Activated CD4-positive, alpha-beta T cell treated with anti-CD3 and anti-CD28 coated beads, Interleukin-2, amount 10 ng/mL, durations not matched to agents 24 days and 14 days (primary cell): Measurements from ENCODE around the gene KCNAB1. TPM values are rescaled to one million over a fixed set of nuclear protein-coding genes. Genes with fewer than 3 reads are reported as not detected.
A peak's percentile ranks its signal among the peaks of the same experiment; 100 is the strongest.

ENCODE experiments used
- DNase-seq: peaks from one replicate; pipeline ENCODE4 v3.0.0; 2022
- H3K27ac Mint-ChIP-seq: one replicate; pipeline ENCODE4 v1.8.0; 2022; ENCODE audit warnings: mild to moderate bottlenecking, mixed read lengths
- H3K27me3 Mint-ChIP-seq: one replicate; pipeline ENCODE4 v1.8.0; 2022; ENCODE audit warnings: mixed read lengths
- H3K36me3 Mint-ChIP-seq: one replicate; pipeline ENCODE4 v1.8.0; 2022; ENCODE audit warnings: low read depth, mild to moderate bottlenecking, mixed read lengths
- H3K4me1 Mint-ChIP-seq: one replicate; pipeline ENCODE4 v1.8.0; 2021; ENCODE audit warnings: mixed read lengths
- H3K4me3 Mint-ChIP-seq: one replicate; pipeline ENCODE4 v1.8.0; 2022; ENCODE audit warnings: mild to moderate bottlenecking, moderate library complexity, mixed read lengths
- H3K9me3 Mint-ChIP-seq: one replicate; pipeline ENCODE4 v1.8.0; 2021; ENCODE audit warnings: mixed read lengths
- intact Hi-C: fragments of 100-400 bp; cut with micrococcal nuclease; formaldehyde crosslinking; loops from one replicate; pipeline ENCODE4 v1.15.1; 2023
- total RNA-seq: library from RNA; stranded (reverse); gene quantifications from 2 replicates; pipeline ENCODE4 v1.2.3, GENCODE V29; 2022

The KCNAB1 gene
- total RNA-seq, 1 donor from 2014 or later, result not detected

DNA sequence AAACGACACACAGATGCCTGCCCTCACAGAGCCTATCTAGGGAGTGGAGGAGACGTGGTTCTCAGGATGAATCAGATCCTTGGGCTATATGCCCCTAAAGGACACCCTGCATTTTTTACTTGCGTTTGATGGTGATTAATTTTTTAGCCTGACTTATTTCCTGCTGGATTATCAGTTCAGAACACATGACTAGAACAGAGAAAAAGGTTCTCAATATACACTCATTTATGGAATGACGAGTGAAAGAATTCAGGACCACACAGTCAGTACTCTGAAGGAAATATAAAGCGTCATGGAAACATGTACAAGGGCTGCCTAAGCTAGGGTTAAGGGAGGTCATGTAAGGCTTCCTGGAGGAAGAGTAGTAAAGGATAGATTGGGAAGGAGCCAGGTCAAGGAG lies 312.8 kb downstream of the KCNAB1 start:
- Mint-ChIP-seq H3K4me1 (no peaks in the 10 kb centered on the region), H3K27ac (no peak overlapping the region), H3K27me3 (peaks cover 37% of the 10 kb centered on the region), H3K4me3 (no peak overlapping the region), H3K9me3 (no peaks in the 10 kb centered on the region), H3K36me3 (no peaks in the 10 kb centered on the region)
- no peak for DNase-seq
- intact Hi-C loops, result no loop called here

- no peak overlapping the region for H3K4me3 Mint-ChIP-seq
- no peak for DNase-seq
- H3K27ac Mint-ChIP-seq, result no peak overlapping the region
- peaks cover 37% of the 10 kb centered on the region for H3K27me3 Mint-ChIP-seq
- intact Hi-C loops, result no loop called here
- H3K4me1 Mint-ChIP-seq, result no peaks in the 10 kb centered on the region
- no peaks in the 10 kb centered on the region for H3K9me3 Mint-ChIP-seq
- no peaks in the 10 kb centered on the region for H3K36me3 Mint-ChIP-seq
Measured at GRCh38 chr3:156433910-156434309, 313.5 kb downstream of the KCNAB1 start.

GRCh38 chr3:156434921-156435320 lies 314.5 kb downstream of the KCNAB1 start:
- peaks cover 39% of the 10 kb centered on the region for H3K27me3 Mint-ChIP-seq
- no peaks in the 10 kb centered on the region for H3K9me3 Mint-ChIP-seq
- no peaks in the 10 kb centered on the region for H3K36me3 Mint-ChIP-seq
- H3K27ac Mint-ChIP-seq, result no peak overlapping the region
- no peak for DNase-seq
- no peaks in the 10 kb centered on the region for H3K4me1 Mint-ChIP-seq
- no peak overlapping the region for H3K4me3 Mint-ChIP-seq
- intact Hi-C loops, result no loop called here

DNA sequence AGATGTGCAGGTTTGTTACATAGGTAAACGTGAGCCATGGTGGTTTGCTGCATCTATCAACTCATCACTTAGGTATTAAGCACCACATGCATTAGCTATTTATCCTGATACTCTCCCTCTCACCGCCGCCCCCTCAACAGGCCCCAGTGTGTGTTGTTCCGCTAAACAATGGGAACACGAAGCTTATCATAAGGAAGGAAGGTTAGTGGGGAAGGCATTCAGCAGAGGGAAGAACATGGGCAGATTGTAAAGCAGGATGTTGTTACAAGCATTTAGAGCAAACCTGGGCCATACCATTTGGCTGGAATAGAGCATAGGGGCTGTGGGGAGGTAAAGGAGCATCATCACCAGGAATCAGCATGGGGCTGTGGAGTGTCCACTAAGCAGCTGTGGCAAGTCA lies 322.7 kb downstream of the KCNAB1 start:
- H3K27ac Mint-ChIP-seq, result no peak overlapping the region
- H3K36me3 Mint-ChIP-seq, result no peaks in the 10 kb centered on the region
- H3K4me3 Mint-ChIP-seq, result no peak overlapping the region
- intact Hi-C loops, result no loop called here
- DNase-seq, result no peak
- peaks cover 40% of the 10 kb centered on the region for H3K27me3 Mint-ChIP-seq
- H3K9me3 Mint-ChIP-seq, result no peaks in the 10 kb centered on the region
- no peaks in the 10 kb centered on the region for H3K4me1 Mint-ChIP-seq

DNA sequence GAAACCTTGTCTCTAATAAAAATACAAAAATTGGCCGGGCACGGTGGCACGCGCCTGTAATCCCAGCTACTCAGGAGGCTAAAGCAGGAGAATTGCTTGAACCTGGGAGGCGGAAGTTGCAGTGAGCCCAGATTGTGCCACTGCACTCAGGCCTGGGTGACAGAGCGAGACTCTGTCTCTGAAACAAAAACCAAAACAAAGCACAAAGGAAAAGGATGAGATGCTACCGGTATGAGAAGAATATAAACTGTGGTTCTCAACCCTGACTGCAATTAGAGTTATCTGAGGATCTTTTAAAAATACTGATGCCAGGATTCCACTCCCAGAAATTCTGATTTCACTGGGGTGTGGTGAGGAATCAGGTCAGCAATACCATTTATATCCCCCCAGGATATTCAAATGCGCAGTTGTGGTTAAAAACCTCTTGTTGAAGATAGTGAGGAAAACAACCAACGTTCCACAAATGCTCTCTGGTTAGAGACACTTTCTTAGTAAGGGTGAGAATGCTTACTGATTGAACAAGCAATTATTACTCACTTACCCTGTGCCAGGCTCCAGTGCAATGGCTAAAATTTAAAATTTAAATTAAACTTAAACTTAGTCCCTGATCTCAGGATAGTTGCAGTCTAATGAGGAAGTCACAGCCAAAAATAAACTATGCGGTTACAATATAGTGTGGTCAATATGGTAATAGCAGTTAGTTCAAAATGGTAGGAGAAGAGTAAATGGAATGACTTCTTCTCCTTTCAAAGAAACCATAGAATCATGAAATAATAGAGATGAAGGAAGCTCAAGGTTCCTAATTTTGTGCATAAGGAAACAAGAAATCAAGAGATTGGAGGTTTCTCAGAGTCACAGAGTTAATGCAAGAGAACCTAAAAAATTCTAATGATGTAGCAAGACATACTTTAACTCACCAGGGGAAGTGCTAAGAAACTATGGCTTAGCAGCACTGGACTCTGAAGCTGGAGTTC lies 325.0 kb downstream of the KCNAB1 start:
- intact Hi-C loops, result no loop called here
- H3K4me3 Mint-ChIP-seq, result no peak overlapping the region
- H3K27ac Mint-ChIP-seq, result no peak overlapping the region
- no peaks in the 10 kb centered on the region for H3K4me1 Mint-ChIP-seq
- DNase-seq, result no peak
- H3K27me3 Mint-ChIP-seq, result peaks cover 47% of the 10 kb centered on the region
- no peaks in the 10 kb centered on the region for H3K36me3 Mint-ChIP-seq
- no peaks in the 10 kb centered on the region for H3K9me3 Mint-ChIP-seq

DNA sequence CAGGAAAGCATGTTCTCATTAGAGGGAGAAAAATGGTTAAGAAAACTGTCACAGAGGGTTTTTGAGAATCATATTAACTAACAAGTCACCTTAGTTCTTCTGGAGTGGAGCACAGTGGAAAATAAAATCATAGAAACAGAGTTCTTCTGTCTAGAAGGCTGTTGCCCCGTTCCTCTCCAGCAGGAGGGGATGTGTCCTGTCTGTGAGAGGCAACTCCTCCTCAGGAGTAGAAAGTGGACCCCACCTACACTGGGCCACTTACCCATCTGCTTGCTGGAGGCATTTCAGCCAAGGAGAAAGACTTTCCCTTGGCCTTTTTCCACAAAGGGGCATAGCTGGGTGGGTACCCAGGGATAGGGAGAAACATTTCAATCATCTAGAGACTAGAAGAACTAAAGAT lies 327.9 kb downstream of the KCNAB1 start:
- Mint-ChIP-seq H3K4me3 (no peak overlapping the region), H3K27me3 (peaks cover 45% of the 10 kb centered on the region), H3K36me3 (no peaks in the 10 kb centered on the region), H3K27ac (no peak overlapping the region), H3K4me1 (no peaks in the 10 kb centered on the region), H3K9me3 (no peaks in the 10 kb centered on the region)
- intact Hi-C loops, result loop anchor here (2.0 kb wide), 1 partner anchor 61 kb away; no protein-coding TSS in a partner anchor
- DNase-seq, result peak; percentile 72

DNA sequence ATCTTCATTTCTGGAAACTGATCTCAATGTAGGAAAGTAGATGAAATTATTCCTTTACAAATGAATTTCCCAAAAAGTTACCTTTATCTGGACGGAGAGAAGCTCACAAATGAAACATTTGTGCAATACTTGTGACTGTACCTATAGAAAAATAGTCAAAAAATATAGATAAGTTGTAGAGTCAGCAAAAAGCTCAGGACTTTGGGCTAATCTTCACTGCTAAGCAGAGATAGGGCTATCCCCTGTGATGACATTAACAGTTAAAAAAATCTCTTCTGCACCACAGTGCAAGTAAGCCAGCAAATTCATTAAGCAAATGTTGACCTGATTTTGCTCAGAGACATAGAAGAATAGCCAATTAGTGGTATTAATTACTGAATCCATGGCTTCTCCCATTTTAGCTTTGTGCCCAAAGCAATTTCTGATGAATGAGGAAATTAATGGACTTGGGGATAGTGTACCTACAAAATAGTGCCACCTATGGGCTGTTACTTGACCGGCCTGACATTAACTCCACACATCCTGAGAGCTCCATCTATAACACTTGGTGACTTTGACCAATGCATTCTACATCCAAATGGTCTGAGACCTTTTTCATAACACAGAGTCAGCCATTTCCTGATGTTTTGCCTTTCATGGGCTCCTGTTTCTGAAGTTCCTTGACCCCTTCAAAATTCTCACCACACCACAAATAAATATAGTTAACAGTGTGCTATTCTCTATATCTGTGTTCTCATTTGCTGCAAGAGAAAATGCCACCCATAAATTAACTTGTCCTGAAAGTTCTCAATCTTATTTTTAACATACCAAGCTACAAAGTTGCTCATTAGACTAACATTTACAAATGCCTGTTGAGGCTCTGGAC lies 329.6 kb downstream of the KCNAB1 start:
- Mint-ChIP-seq H3K4me1 (no peaks in the 10 kb centered on the region), H3K27me3 (peaks cover 46% of the 10 kb centered on the region), H3K4me3 (no peak overlapping the region), H3K27ac (no peak overlapping the region), H3K9me3 (no peaks in the 10 kb centered on the region), H3K36me3 (no peaks in the 10 kb centered on the region)
- intact Hi-C loops, result loop anchor here (2.0 kb wide), 1 partner anchor 59 kb away; no protein-coding TSS in a partner anchor
- DNase-seq, result peak; percentile 60

DNA sequence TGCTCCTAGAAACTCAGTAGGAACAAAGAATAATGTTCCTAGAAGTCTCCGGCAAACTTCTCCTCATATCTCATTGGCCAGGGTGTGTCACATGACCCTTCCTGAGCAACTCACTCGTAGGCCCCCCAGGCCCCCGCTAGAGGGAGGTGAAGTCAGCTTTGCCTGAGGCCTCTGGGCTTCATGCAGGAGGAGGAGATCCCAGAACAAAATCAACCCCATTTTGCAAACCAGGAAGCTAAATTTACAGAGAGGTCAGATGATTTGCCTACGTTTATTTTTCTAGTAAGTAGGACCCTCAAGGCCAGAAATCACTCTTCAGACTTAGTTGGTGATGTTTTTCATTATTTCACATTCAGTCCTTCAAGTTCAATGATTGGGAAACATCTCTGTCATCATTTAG lies 335.5 kb downstream of the KCNAB1 start:
- Mint-ChIP-seq H3K4me1 (no peaks in the 10 kb centered on the region), H3K4me3 (no peak overlapping the region), H3K36me3 (no peaks in the 10 kb centered on the region), H3K27me3 (peaks cover 31% of the 10 kb centered on the region), H3K27ac (no peak overlapping the region), H3K9me3 (no peaks in the 10 kb centered on the region)
- DNase-seq, result peak; percentile 44
- intact Hi-C loops, result no loop called here

GRCh38 chr3:156456771-156457224 lies 336.4 kb downstream of the KCNAB1 start:
- Mint-ChIP-seq H3K4me3 (no peak overlapping the region), H3K36me3 (no peaks in the 10 kb centered on the region), H3K4me1 (no peaks in the 10 kb centered on the region), H3K9me3 (no peaks in the 10 kb centered on the region), H3K27me3 (peaks cover 33% of the 10 kb centered on the region), H3K27ac (no peak overlapping the region)
- no peak for DNase-seq
- intact Hi-C loops, result no loop called here

- DNase-seq, result no peak
- H3K9me3 Mint-ChIP-seq, result no peaks in the 10 kb centered on the region
- H3K27ac Mint-ChIP-seq, result no peak overlapping the region
- H3K27me3 Mint-ChIP-seq, result peaks cover 40% of the 10 kb centered on the region
- intact Hi-C loops, result no loop called here
- no peaks in the 10 kb centered on the region for H3K4me1 Mint-ChIP-seq
- H3K36me3 Mint-ChIP-seq, result no peaks in the 10 kb centered on the region
- H3K4me3 Mint-ChIP-seq, result no peak overlapping the region
Measured at GRCh38 chr3:156459434-156459833, 339.1 kb downstream of the KCNAB1 start.

GRCh38 chr3:156460206-156460611 lies 339.8 kb downstream of the KCNAB1 start:
- no peak overlapping the region for H3K4me3 Mint-ChIP-seq
- H3K27me3 Mint-ChIP-seq, result peaks cover 38% of the 10 kb centered on the region
- no peaks in the 10 kb centered on the region for H3K9me3 Mint-ChIP-seq
- no peaks in the 10 kb centered on the region for H3K4me1 Mint-ChIP-seq
- H3K27ac Mint-ChIP-seq, result no peak overlapping the region
- no peaks in the 10 kb centered on the region for H3K36me3 Mint-ChIP-seq
- DNase-seq, result no peak
- intact Hi-C loops, result no loop called here

GRCh38 chr3:156461889-156462288 lies 341.5 kb downstream of the KCNAB1 start:
- Mint-ChIP-seq H3K27ac (no peak overlapping the region), H3K4me3 (no peak overlapping the region), H3K36me3 (no peaks in the 10 kb centered on the region), H3K4me1 (no peaks in the 10 kb centered on the region), H3K27me3 (peaks cover 44% of the 10 kb centered on the region), H3K9me3 (no peaks in the 10 kb centered on the region)
- DNase-seq, result no peak
- intact Hi-C loops, result no loop called here

DNA sequence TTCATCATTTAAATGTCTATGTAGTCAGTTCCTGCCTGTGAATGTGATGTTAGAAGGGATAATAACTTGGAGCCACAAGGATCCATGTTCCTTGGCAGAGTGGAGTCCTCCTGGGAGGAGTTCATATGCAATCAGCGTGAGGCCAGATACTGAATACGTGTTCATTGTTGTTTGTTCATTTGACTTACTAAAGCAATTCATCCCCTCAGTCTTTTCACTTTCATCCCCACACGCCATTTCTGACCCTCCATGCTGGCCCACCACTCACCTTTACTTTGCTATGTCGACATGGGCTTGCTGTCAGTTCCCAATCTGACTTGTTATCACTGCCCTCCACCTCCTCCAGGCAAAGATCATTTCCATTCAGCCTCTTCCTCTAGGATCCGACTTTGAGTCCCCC lies 342.7 kb downstream of the KCNAB1 start:
- Mint-ChIP-seq H3K9me3 (no peaks in the 10 kb centered on the region), H3K27me3 (peaks cover 47% of the 10 kb centered on the region), H3K4me3 (no peak overlapping the region), H3K4me1 (no peaks in the 10 kb centered on the region), H3K36me3 (no peaks in the 10 kb centered on the region), H3K27ac (no peak overlapping the region)
- no peak for DNase-seq
- intact Hi-C loops, result no loop called here

DNA sequence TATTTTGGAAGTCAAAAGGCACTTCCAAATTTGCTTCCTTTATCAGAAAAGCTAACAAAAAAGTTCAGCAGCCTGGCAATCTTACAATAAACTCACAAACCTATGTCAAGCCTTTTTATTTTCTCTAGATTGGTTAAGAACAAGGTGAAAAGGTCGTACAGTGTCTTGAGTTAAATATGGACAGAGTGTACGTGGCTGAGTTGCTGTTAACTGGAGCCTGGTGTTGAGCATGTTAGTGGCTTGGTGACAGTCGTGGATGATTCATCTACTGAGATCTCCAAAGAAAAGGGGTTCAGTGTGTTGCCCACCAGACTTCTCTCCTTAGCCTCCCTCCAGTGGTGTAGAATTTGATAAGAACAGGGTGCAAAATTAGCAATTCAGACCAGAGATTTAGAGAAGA lies 344.8 kb downstream of the KCNAB1 start:
- intact Hi-C loops, result no loop called here
- DNase-seq, result no peak
- no peaks in the 10 kb centered on the region for H3K4me1 Mint-ChIP-seq
- peaks cover 56% of the 10 kb centered on the region for H3K27me3 Mint-ChIP-seq
- H3K4me3 Mint-ChIP-seq, result no peak overlapping the region
- H3K36me3 Mint-ChIP-seq, result no peaks in the 10 kb centered on the region
- no peaks in the 10 kb centered on the region for H3K9me3 Mint-ChIP-seq
- H3K27ac Mint-ChIP-seq, result no peak overlapping the region
